Gastroesophageal sphincter (tissue), 4 donors: ENCODE results near the gene PRKAR1B. TPM values are rescaled to one million over a fixed set of nuclear protein-coding genes. Genes with fewer than 3 reads are reported as not detected.

Experiments
- ATAC-seq: fragments of 150-250 bp; one replicate; pipeline ENCODE4 v1.9.1; 2016; ENCODE audit warnings: mild to moderate bottlenecking, moderate library complexity
- H3K27ac ChIP-seq, 4 donors: fragments of 200-600 bp; sonication (generic) in 3 of 4; 1 replicate in 3 of 4; 2 replicates in 1 of 4; pipeline ENCODE4 v1.5.1; 2016 to 2019
- H3K27me3 ChIP-seq: fragments of 200-600 bp; sonication (generic); one replicate; pipeline ENCODE4 v1.5.1; 2019
- H3K36me3 ChIP-seq, 2 donors: fragments of 200-600 bp; sonication (generic); one replicate each; pipeline ENCODE4 v1.5.1; 2019; ENCODE audit warnings: control low read depth in 1 of 2
- H3K4me1 ChIP-seq, 3 donors: fragments of 200-600 bp; sonication (generic); 1 replicate in 2 of 3; 2 replicates in 1 of 3; pipeline ENCODE4 v1.5.1; 2016 to 2019; ENCODE audit warnings: control low read depth in 2 of 3
- H3K4me3 ChIP-seq, 2 donors: fragments of 200-600 bp; sonication (generic); one replicate each; pipeline ENCODE4 v1.5.1; 2019; ENCODE audit warnings: mild to moderate bottlenecking in 1 of 2, moderate library complexity in 1 of 2
- H3K9me3 ChIP-seq, 3 donors: fragments of 200-600 bp; sonication (generic); one replicate each; pipeline ENCODE4 v1.5.1; 2017 to 2019; ENCODE audit warnings: control low read depth in 2 of 3
- CTCF ChIP-seq, 4 experiments: fragments of 200-600 bp in 2 of 4; fragments of 450-650 bp in 2 of 4; sonication (generic) in 1 of 4; IDR thresholded peaks; one replicate each; pipeline ENCODE4 v1.5.1; 2017 to 2019; ENCODE audit warnings: antibody characterized with exemption in 4 of 4, mild to moderate bottlenecking in 2 of 4, moderate library complexity in 2 of 4
- EP300 ChIP-seq: sonication (generic); formaldehyde crosslinking; IDR thresholded peaks from one replicate; pipeline ENCODE4 v1.6.1; 2017; ENCODE audit warnings: antibody characterized with exemption, mild to moderate bottlenecking
- POLR2A ChIP-seq, 2 donors: fragments of 450-650 bp; IDR thresholded peaks; one replicate each; pipeline ENCODE4 v1.6.1; 2017; ENCODE audit warnings: antibody characterized with exemption in 2 of 2, mild to moderate bottlenecking in 2 of 2, moderate library complexity in 1 of 2
- POLR2AphosphoS5 ChIP-seq: sonication (generic); formaldehyde crosslinking; IDR thresholded peaks from one replicate; pipeline ENCODE4 v1.6.1; 2017; ENCODE audit warnings: antibody characterized with exemption
- WGBS, 2 donors: methylation state at CpG; one replicate each; pipeline ENCODE4 v1.1.5; 2018; ENCODE audit warnings: low coverage in 1 of 2; 5-methylcytosine and 5-hydroxymethylcytosine counted together
- total RNA-seq, 4 donors: library from RNA; depleted of rRNA; stranded (reverse); fragments of >200 nt; gene quantifications; one replicate each; pipeline ENCODE4 v1.1.0, GENCODE V29; 2016

Gene PRKAR1B
- total RNA-seq, 4 donors from 2014 or later, result 11.6 to 39.1 (median 24.8) TPM

DNA sequence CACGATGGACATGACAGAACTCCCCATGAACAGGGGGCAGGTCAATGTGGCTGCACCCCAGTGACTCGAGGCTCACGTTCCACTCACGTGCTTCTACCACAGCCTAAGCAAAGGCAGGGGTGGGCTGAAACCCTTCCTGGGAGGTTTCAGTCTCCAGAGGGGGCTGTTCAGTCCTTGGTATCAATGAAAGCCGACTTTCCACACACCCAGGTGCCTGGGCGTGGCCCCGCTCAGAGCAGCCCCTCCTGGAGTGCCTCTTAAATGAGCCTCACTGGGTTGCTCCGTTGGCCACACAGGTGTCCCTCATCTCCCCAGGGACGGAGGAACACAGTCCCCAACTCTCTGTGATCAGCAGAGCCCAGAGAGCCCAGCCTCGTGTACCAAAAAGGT is 116.9 kb downstream of the PRKAR1B start:
- Histone ChIP-seq H3K4me1 (peaks cover 0 to 18% (median 7%) of the 10 kb centered on the region in 3 donors), H3K27me3 (no peaks in the 10 kb centered on the region), H3K9me3 (no peaks in the 10 kb centered on the region), H3K4me3 (no peak overlapping the region), H3K27ac (peak overlapping the region in 3 of 4 donors; percentile 52 to 70 (median 64)), H3K36me3 (peaks cover 0 to 10% of the 10 kb centered on the region in 2 donors)
- WGBS, 2 donors, result 73% methylated on average over 3 of the region's 10 CpGs; no CpG with 5 or more reads in 1 of the 2 donors
- no peak for ATAC-seq
- TF ChIP-seq EP300, result no peak
- TF ChIP-seq CTCF (IDR thresholded peaks at IDR 0.05), result no peak
- TF ChIP-seq POLR2AphosphoS5, result no peak
- TF ChIP-seq POLR2A (IDR thresholded peaks at IDR 0.05), result no peak

GRCh38 chr7:609365-609764 is 117.7 kb downstream of the PRKAR1B start:
- ATAC-seq, result no peak
- Histone ChIP-seq H3K27me3 (no peaks in the 10 kb centered on the region), H3K9me3 (no peaks in the 10 kb centered on the region), H3K27ac (peak overlapping the region in 1 of 4 donors; percentile 70), H3K4me3 (no peak overlapping the region), H3K4me1 (peaks cover 0 to 18% (median 7%) of the 10 kb centered on the region in 3 donors), H3K36me3 (peaks cover 0 to 16% of the 10 kb centered on the region in 2 donors)
- TF ChIP-seq CTCF (IDR thresholded peaks at IDR 0.05) (no peak), POLR2AphosphoS5 (no peak), POLR2A (IDR thresholded peaks at IDR 0.05) (no peak), EP300 (no peak)
- WGBS, 2 donors, result 85 to 87% methylated on average over 7 of the region's 7 CpGs

- no peaks in the 10 kb centered on the region for H3K9me3 ChIP-seq
- peaks cover 0 to 20% (median 7%) of the 10 kb centered on the region in 3 donors for H3K4me1 ChIP-seq
- H3K27ac ChIP-seq, result no peak overlapping the region
- H3K36me3 ChIP-seq, result peaks cover 0 to 16% of the 10 kb centered on the region in 2 donors
- no peak for TF ChIP-seq POLR2A (IDR thresholded peaks at IDR 0.05)
- WGBS, 2 donors, result 92 to 96% methylated on average over 6 to 7 of the region's 8 CpGs
- no peaks in the 10 kb centered on the region for H3K27me3 ChIP-seq
- H3K4me3 ChIP-seq, result no peak overlapping the region
- no peak for ATAC-seq
These were observed 118.1 kb downstream of the PRKAR1B start for GRCh38 chr7:608954-609353.

GRCh38 chr7:608361-608760 is 118.7 kb downstream of the PRKAR1B start:
- TF ChIP-seq POLR2A (IDR thresholded peaks at IDR 0.05) (no peak), POLR2AphosphoS5 (no peak), EP300 (no peak), CTCF (IDR thresholded peaks at IDR 0.05) (no peak)
- no CpG with 5 or more reads among the region's 2 CpGs for WGBS, 2 donors
- Histone ChIP-seq H3K27me3 (no peaks in the 10 kb centered on the region), H3K4me3 (no peak overlapping the region), H3K36me3 (peaks cover 0 to 16% of the 10 kb centered on the region in 2 donors), H3K27ac (peak overlapping the region in 1 of 4 donors; percentile 45), H3K9me3 (no peaks in the 10 kb centered on the region), H3K4me1 (peaks cover 0 to 26% (median 10%) of the 10 kb centered on the region in 3 donors)
- ATAC-seq, result no peak

- peaks cover 0 to 27% (median 10%) of the 10 kb centered on the region in 3 donors for H3K4me1 ChIP-seq
- H3K4me3 ChIP-seq, result no peak overlapping the region
- TF ChIP-seq POLR2AphosphoS5 (no peak), EP300 (no peak), CTCF (IDR thresholded peaks at IDR 0.05) (no peak), POLR2A (IDR thresholded peaks at IDR 0.05) (no peak)
- H3K27ac ChIP-seq, result peak overlapping the region in 1 of 4 donors; percentile 45
- no peaks in the 10 kb centered on the region for H3K9me3 ChIP-seq
- peaks cover 0 to 16% of the 10 kb centered on the region in 2 donors for H3K36me3 ChIP-seq
- 80 to 90% methylated on average over 3 to 7 of the region's 13 CpGs for WGBS, 2 donors
- H3K27me3 ChIP-seq, result no peaks in the 10 kb centered on the region
- no peak for ATAC-seq
These were observed 119.1 kb downstream of the PRKAR1B start for GRCh38 chr7:607938-608337.
